WI38 (cell line): ENCODE data around the gene SPRR2B.
"Not testable (repeated sequence)": the region's sequence is repeated elsewhere in the genome, so short reads cannot be mapped to it uniquely, and the experiment has no call there.

Experiments
- H3K4me3 ChIP-seq: 2 replicates; pipeline ENCODE4 v1.5.1; 2011; ENCODE audit warnings: low read depth, mild to moderate bottlenecking, control low read depth, low read length
- TF ChIP-seq, protein P1 (sequence below): IDR thresholded peaks from 2 replicates; pipeline ENCODE4 v1.5.1; 2012; ENCODE audit warnings: low read depth, mild to moderate bottlenecking, control low read depth, low read length

The SPRR2B gene

DNA sequence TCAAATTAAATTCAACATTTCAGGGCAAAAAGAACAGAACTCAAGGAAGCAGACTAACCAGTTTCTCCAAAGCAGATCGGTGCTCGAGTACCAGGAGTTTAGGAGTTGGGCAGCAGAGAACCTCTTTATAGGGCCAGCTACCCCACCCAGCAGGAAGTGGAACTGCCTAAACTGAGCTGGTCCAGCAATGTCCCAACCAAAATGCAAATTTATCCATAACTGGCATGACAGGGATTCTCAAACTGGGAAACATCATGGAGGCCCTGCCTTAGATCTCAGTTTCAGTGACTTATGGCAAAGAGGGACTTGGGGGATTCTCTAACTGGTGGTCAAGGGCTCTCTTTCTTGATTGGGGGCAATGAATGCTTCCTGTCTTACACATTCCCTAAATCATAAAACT, at the start of gene SPRR2B:
SPRR2B (minus strand) TSS at position 101 of the 400 bp plus-strand sequence. CDS start 772 bp downstream, outside the sequence.
- no peak within 1 kb of the TSS for H3K4me3 ChIP-seq

DNA sequence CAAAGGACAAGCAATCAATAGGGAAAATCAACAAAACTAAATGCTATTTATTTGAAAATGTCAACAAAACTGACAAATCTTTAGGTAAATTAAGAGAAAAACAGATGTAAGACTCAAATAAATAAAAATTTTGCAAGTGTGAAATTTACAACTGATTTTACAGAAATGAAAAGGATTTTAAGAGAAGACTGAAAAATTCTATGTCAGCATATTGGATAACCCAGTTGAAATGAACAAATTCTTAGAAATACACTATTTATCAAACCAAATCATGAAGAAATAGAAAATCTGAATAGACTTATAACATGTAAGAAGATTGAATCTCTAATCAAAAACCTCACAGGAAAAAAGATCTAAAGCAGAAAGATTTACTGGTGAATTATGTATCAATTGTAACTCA, 49.5 kb upstream of the SPRR2B start:
- TF ChIP-seq, protein P1, sequence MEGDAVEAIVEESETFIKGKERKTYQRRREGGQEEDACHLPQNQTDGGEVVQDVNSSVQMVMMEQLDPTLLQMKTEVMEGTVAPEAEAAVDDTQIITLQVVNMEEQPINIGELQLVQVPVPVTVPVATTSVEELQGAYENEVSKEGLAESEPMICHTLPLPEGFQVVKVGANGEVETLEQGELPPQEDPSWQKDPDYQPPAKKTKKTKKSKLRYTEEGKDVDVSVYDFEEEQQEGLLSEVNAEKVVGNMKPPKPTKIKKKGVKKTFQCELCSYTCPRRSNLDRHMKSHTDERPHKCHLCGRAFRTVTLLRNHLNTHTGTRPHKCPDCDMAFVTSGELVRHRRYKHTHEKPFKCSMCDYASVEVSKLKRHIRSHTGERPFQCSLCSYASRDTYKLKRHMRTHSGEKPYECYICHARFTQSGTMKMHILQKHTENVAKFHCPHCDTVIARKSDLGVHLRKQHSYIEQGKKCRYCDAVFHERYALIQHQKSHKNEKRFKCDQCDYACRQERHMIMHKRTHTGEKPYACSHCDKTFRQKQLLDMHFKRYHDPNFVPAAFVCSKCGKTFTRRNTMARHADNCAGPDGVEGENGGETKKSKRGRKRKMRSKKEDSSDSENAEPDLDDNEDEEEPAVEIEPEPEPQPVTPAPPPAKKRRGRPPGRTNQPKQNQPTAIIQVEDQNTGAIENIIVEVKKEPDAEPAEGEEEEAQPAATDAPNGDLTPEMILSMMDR = no peak
- no peak overlapping the region for H3K4me3 ChIP-seq

More for the DNA sequence above, at the start of gene SPRR2B:
- TF ChIP-seq, protein P1 = no peak

DNA sequence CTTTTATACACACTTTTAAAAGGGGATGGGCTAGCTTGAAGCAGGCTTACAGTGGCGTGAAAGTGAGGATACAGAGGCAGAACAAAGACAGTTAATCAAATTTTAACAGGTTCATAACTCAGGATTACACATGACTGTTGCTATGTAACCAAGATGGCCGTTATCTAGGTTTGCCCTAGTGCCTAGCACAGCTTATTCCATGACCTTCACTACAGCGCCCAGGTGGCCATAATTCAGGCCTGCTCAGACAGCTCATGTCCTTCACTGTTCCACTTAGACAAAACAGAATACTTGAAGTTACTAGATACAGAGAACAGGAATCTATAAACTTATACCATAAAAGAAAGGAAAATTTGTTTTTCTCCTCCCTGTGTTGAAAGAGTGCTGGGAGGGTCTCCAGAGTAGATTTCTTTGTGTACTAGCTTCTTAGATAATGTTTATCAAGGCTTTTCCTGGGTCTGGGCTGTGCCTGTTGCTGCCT, 48.1 kb upstream of the SPRR2B start:
- H3K4me3 ChIP-seq = no peak overlapping the region
- TF ChIP-seq, protein P1 = no peak

DNA sequence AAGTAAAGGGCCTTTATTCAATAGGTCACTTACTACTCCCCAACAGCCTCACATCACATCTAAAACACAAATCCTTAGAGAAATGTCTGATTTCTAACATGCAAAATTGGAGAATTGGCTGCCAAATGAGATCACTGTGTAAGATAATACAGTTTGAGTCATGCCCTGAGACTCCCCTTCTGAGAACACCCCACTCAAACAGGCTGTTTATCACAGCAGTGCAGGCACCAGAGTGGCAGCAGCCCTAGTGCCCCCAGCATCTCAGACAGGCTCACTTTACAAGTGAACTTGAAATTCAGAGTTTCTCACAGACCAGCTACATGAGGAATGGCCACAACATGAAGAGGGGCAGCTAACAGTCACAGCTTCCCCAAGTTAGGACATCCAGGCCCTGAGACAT, 43.9 kb upstream of the SPRR2B start:
- not testable (repeated sequence) for H3K4me3 ChIP-seq

DNA sequence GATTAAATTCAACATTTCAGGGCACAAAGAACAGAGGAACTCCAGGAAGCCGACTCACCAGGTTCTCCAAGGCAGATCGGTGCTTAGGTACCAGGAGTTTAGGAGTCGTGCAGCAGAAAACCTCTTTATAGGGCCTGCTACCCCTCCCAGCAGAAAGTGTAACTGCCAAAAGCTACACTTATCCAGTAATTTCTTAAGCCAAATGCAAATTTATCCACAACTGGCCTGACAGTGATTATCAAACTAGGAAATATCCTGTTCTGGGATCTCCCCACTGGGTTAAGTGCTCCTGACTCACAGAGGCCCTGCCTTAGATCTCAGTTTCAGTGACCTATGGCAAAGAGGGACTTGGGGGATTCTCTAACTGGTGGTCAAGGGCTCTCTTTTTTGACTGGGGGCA, 42.0 kb upstream of the SPRR2B start, which contains the start of gene SPRR2F:
SPRR2F (minus strand) TSS at position 101 of the 400 bp plus-strand sequence. CDS start 783 bp downstream, outside the sequence.
- TF ChIP-seq, protein P1 = no peak
- no peak within 1 kb of the TSS for H3K4me3 ChIP-seq

DNA sequence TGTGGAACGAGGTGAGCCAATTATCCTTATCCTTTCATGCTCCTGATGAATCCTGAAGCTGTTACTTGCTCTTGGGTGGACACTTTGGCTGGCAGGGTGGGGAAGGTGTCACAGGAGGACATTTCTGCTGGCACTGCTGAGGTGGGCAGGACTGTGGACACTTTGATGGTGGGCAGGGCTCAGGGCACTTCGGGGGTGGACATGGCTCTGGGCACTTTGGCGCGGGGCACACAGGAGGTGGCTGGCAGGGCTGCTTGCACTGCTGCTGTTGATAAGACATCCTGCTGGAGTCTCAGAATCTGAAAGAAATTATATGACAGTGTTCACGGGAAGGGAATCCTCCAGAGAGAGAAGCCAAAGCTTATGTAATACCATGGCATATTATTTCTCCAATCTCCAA, 41.0 kb upstream of the SPRR2B start:
- not testable (repeated sequence) for H3K4me3 ChIP-seq

DNA sequence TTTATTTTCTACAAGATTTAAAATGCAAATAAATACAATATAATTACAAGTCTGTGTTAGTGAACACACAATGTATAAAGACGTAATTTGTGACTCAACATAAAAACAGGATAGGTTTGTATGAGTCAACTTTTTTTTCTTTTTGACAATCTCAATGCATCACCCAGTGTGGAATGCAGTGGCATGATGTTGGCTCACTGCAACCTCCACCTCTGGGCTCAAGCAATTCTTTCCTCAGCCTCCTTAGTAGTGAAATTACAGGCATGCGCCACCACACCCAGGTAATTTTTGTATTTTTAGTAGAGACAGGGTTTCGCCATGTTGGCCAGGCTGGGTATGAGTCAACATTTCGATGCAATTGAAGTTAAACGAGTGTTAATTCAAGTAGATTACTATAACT, 28.8 kb upstream of the SPRR2B start:
- TF ChIP-seq, protein P1 = no peak
- H3K4me3 ChIP-seq = no peak overlapping the region

DNA sequence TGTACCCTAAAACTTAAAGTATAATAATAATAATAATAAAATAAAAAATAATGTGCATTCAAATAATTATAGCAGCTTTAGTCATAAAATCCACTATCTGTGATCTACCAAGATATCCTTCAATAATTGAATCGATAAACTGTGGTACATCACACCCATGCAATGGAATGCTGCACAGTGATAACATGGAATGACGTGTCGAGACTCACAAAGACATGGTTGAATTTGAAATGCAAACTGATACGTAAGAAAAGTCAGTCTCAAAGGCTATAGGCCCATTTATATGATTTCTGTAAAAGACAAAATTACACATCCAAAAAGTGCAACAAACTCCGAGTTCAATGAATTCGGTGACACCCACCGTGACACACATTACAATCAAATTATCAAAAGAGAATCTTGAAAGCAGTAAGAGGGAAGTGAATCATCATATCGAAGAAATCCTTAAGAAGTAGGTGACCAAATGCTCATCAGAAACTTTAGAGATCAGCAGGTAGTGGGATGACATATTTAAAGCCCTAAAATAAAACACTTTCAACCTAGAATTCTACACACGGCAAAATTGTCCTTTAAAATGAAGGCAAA, 28.1 kb upstream of the SPRR2B start:
- H3K4me3 ChIP-seq = no peak overlapping the region
- TF ChIP-seq, protein P1 = no peak
